PC-9 (cell line): ENCODE results near the gene NEO1. TPM values are rescaled to one million over a fixed set of nuclear protein-coding genes. Genes with fewer than 3 reads are reported as not detected.

ENCODE experiments used
- BruUV-seq: library from RNA; stranded (reverse); fragments of 400-500 nt; replicated peaks from 2 replicates; lab custom pipeline; 2021; lab: Mats Ljungman, UMichigan
- CTCF ChIA-PET: fragments of 300-600 bp; sonication (Branson Sonifier 250); formaldehyde crosslinking; loops from one replicate; lab custom pipeline; 2022; ENCODE audit warnings: antibody characterized with exemption; lab: Charles Lee
- POLR2A ChIA-PET: fragments of 300-600 bp; sonication (Branson Sonifier 250); formaldehyde crosslinking; loops from one replicate; lab custom pipeline; 2022; ENCODE audit warnings: antibody characterized with exemption; ENCODE audit not compliant: unreplicated experiment; lab: Charles Lee
- DNase-seq, 2 experiments: peaks; one replicate each; pipeline versions ENCODE4 v3.0.0 to v3.0.0-alpha.2; 2015 to 2022; ENCODE audit warnings: mixed read lengths in 1 of 2
- H2AFZ ChIP-seq: fragments of 200-600 bp; sonication (generic); 2 replicates; pipeline ENCODE4 v1.8.1; 2017; ENCODE audit warnings: antibody characterized with exemption
- H3F3A ChIP-seq: fragments of 200-600 bp; sonication (generic); 2 replicates; pipeline ENCODE4 v1.8.1; 2017; ENCODE audit warnings: antibody characterized with exemption, mild to moderate bottlenecking, low read depth; ENCODE audit not compliant: insufficient read depth
- H3K27ac ChIP-seq: fragments of 200-600 bp; sonication (generic); 2 replicates; pipeline ENCODE4 v1.6.1; 2016; ENCODE audit warnings: mixed run types
- H3K27me3 ChIP-seq: fragments of 200-600 bp; sonication (generic); 2 replicates; pipeline ENCODE4 v1.6.1; 2016; ENCODE audit warnings: low read depth, mixed run types; ENCODE audit not compliant: insufficient read depth
- H3K36me3 ChIP-seq: fragments of 200-600 bp; sonication (generic); 2 replicates; pipeline ENCODE4 v1.6.1; 2016; ENCODE audit warnings: low read depth, mixed run types
- H3K4me1 ChIP-seq: fragments of 200-600 bp; sonication (generic); replicated peaks from 2 replicates; pipeline ENCODE4 v1.6.1; 2016; ENCODE audit warnings: mixed run types; ENCODE audit not compliant: insufficient read depth
- H3K4me2 ChIP-seq: fragments of 200-600 bp; sonication (generic); 2 replicates; pipeline ENCODE4 v1.6.1; 2017; ENCODE audit warnings: mixed run types
- H3K4me3 ChIP-seq: fragments of 200-600 bp; sonication (generic); 2 replicates; pipeline ENCODE4 v1.6.1; 2016; ENCODE audit warnings: mixed run types
- H3K79me2 ChIP-seq: fragments of 200-600 bp; sonication (generic); 2 replicates; pipeline ENCODE4 v1.6.1; 2017; ENCODE audit warnings: low read depth, mixed run types
- H3K9me2 ChIP-seq: fragments of 200-600 bp; sonication (generic); 2 replicates; pipeline ENCODE4 v1.8.1; 2017; ENCODE audit warnings: mild to moderate bottlenecking; ENCODE audit not compliant: insufficient read depth
- H3K9me3 ChIP-seq: fragments of 200-600 bp; sonication (generic); 2 replicates; pipeline ENCODE4 v1.8.1; 2016; ENCODE audit warnings: low read depth; ENCODE audit not compliant: insufficient read depth
- H4K20me1 ChIP-seq: fragments of 200-600 bp; sonication (generic); 2 replicates; pipeline ENCODE4 v1.8.1; 2017; ENCODE audit not compliant: insufficient read depth
- EZH2 ChIP-seq: fragments of 200-600 bp; sonication (generic); IDR thresholded peaks from 2 replicates; pipeline ENCODE4 v1.8.0; 2017; ENCODE audit warnings: antibody characterized with exemption, low read depth
- intact Hi-C: fragments of 100-400 bp; cut with micrococcal nuclease; formaldehyde crosslinking; loops from one replicate; pipeline ENCODE4 v1.10.0; 2022; ENCODE audit not compliant: unreplicated experiment
- total RNA-seq: library from RNA; stranded (reverse); gene quantifications from 2 replicates; pipeline ENCODE4 v1.2.3, GENCODE V29; 2021
- TF ChIP-seq, protein P1 (sequence below): fragments of 200-600 bp; sonication (generic); conservative IDR thresholded peaks from 2 replicates; pipeline ENCODE4 v1.6.1; 2017; ENCODE audit warnings: mixed run types, antibody characterized with exemption, mild to moderate bottlenecking, moderate library complexity

The NEO1 gene
- total RNA-seq, 1 experiment from 2014 or later, result 5.2 TPM

- ChIA-PET POLR2A (no interaction called here), CTCF (no interaction called here)
- H3K36me3 ChIP-seq, result no peaks in the 10 kb centered on the region
- no peaks in the 10 kb centered on the region for H3K9me3 ChIP-seq
- DNase-seq, result no peak
- H3K4me1 ChIP-seq, result no peaks in the 10 kb centered on the region
- TF ChIP-seq, protein P1, sequence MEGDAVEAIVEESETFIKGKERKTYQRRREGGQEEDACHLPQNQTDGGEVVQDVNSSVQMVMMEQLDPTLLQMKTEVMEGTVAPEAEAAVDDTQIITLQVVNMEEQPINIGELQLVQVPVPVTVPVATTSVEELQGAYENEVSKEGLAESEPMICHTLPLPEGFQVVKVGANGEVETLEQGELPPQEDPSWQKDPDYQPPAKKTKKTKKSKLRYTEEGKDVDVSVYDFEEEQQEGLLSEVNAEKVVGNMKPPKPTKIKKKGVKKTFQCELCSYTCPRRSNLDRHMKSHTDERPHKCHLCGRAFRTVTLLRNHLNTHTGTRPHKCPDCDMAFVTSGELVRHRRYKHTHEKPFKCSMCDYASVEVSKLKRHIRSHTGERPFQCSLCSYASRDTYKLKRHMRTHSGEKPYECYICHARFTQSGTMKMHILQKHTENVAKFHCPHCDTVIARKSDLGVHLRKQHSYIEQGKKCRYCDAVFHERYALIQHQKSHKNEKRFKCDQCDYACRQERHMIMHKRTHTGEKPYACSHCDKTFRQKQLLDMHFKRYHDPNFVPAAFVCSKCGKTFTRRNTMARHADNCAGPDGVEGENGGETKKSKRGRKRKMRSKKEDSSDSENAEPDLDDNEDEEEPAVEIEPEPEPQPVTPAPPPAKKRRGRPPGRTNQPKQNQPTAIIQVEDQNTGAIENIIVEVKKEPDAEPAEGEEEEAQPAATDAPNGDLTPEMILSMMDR, result no peak
- no peak for TF ChIP-seq EZH2
- H2AFZ ChIP-seq, result no peak overlapping the region
- BruUV-seq, result no TSS peak
- no peak overlapping the region for H3K4me2 ChIP-seq
- H3K9me2 ChIP-seq, result no peaks in the 10 kb centered on the region
- no peaks in the 10 kb centered on the region for H3F3A ChIP-seq
- H4K20me1 ChIP-seq, result no peaks in the 10 kb centered on the region
- no peaks in the 10 kb centered on the region for H3K79me2 ChIP-seq
- no peak overlapping the region for H3K4me3 ChIP-seq
- intact Hi-C loops, result no loop called here
- no peak overlapping the region for H3K27ac ChIP-seq
- peaks cover 2% of the 10 kb centered on the region; the same call in 1 of the 2 replicates for H3K27me3 ChIP-seq
Observed at GRCh38 chr15:73324496-73325170, 272.4 kb downstream of the NEO1 start.

GRCh38 chr15:73325191-73325861 is 273.1 kb downstream of the NEO1 start:
- POLR2A ChIA-PET, result no interaction called here

GRCh38 chr15:73326157-73326556 is 273.9 kb downstream of the NEO1 start:
- TF ChIP-seq EZH2, result no peak
- TF ChIP-seq, protein P1, result no peak
- intact Hi-C loops, result no loop called here
- Histone ChIP-seq H3F3A (no peaks in the 10 kb centered on the region), H3K79me2 (no peaks in the 10 kb centered on the region), H3K27me3 (peaks cover 2% of the 10 kb centered on the region; the same call in 1 of the 2 replicates), H2AFZ (no peak overlapping the region), H3K4me2 (no peak overlapping the region), H3K4me1 (no peaks in the 10 kb centered on the region), H3K9me2 (no peaks in the 10 kb centered on the region), H4K20me1 (no peaks in the 10 kb centered on the region), H3K36me3 (no peaks in the 10 kb centered on the region), H3K4me3 (no peak overlapping the region), H3K27ac (no peak overlapping the region), H3K9me3 (no peaks in the 10 kb centered on the region)
- CTCF ChIA-PET, result interaction anchor here (0.7 kb wide), 1 partner anchor 315 kb away, joined by 3 read pairs; no protein-coding TSS in a partner anchor
- no peak for DNase-seq
- POLR2A ChIA-PET, result no interaction called here
- no TSS peak for BruUV-seq

More at GRCh38 chr15:73325191-73325861, 273.1 kb downstream of the NEO1 start:
- H2AFZ ChIP-seq, result no peak overlapping the region
- H3K36me3 ChIP-seq, result no peaks in the 10 kb centered on the region
- no peaks in the 10 kb centered on the region for H3K9me3 ChIP-seq
- peaks cover 2% of the 10 kb centered on the region; the same call in 1 of the 2 replicates for H3K27me3 ChIP-seq
- TF ChIP-seq, protein P1, result no peak
- no peak for TF ChIP-seq EZH2
- CTCF ChIA-PET, result no interaction called here
- no peaks in the 10 kb centered on the region for H3K79me2 ChIP-seq
- no peaks in the 10 kb centered on the region for H4K20me1 ChIP-seq
- intact Hi-C loops, result no loop called here
- no peaks in the 10 kb centered on the region for H3K4me1 ChIP-seq
- H3K9me2 ChIP-seq, result no peaks in the 10 kb centered on the region
- no peak overlapping the region for H3K4me3 ChIP-seq
- no peak overlapping the region for H3K4me2 ChIP-seq
- no peak overlapping the region for H3K27ac ChIP-seq
- H3F3A ChIP-seq, result no peaks in the 10 kb centered on the region
- BruUV-seq, result no TSS peak
- DNase-seq, result no peak
